HG03045 (cell line): ENCODE measurements around the gene SRSF12.
"Not testable (repeated sequence)": the region's sequence is repeated elsewhere in the genome, so short reads cannot be mapped to it uniquely, and the experiment has no call there.

ENCODE experiments used
- ATAC-seq: cut with Tn5 transposase; IDR thresholded peaks from one replicate; pipeline ENCODE4 v1.9.1; 2021; ENCODE audit warnings: mild to moderate bottlenecking, moderate library complexity; ENCODE audit not compliant: unreplicated experiment

Gene SRSF12

DNA sequence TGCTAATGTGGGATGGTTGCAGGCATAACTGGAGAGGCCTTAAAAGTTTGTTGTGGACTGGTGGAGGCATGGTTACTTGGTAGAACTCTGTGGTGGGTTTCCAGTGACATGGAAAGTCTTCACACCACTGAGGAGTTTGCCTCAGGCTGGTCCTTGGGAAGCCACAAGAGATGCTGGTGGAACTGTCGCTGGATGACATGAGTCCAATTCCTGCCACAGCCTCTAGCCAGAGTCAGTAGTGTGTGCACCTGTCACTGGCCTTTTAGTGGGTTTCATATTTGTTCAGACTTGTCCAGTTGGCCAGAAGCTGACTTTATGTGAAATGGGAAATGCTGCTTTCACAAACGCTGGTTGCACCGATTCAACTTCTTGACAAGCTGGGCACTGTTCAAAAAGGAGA, 13.7 kb upstream of the SRSF12 start:
- no peak for ATAC-seq

DNA sequence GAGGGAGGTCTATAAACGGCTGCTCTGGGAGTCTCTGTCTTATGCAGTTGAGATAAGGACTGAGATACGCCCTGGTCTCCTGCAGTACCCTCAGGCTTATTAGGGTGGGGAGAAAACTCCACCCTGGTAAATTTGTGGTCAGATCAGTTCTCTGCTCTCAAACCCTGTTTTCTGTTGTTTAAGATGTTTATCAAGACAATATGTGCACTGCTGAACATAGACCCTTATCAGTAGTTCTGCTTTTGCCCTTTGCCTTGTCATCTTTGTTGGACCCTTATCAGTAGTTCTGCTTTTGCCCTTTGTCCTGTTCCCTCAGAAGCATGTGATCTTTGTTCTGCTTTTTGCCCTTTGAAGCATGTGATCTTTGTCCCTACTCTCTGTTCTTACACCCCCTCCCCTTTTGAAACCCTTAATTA, 10.4 kb upstream of the SRSF12 start:
- not testable (repeated sequence) for ATAC-seq

DNA sequence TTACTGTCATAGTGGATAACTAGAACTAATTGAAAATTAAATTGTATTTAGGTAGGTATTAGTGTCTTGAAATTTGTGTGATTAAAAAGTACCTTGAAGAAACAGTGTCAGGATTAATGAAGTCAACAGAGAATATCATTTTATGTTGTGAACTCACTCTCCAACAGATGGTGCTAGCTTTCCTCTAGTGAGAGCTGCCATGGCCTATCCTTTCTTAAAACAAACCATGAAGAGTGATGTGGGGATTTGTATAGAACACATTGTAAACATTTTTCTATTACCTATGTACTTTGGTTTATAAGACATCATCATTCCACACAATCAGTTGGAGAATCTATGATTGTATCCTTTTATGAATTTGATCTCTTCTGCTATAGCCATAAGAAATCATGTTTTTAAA, 4.8 kb upstream of the SRSF12 start:
- ATAC-seq: no peak

DNA sequence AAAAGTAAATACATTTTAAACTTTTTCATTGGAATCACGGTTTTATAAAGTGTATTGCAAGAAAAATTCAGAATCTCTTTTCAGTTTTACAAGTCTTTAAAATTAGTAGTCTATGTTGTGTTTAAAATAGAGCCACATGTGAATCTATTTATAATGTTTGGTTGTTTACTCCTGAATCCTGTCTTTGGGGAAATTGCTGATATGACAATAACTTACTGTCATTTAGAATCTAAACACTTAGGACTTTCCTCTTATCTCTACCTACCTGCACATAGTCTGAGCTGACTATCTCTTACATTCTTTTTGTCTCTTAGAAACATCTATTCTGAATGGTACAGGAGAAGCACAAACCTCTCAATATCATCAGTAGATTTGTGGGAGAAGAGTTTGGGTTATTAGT, 4.1 kb upstream of the SRSF12 start:
- no peak for ATAC-seq

DNA sequence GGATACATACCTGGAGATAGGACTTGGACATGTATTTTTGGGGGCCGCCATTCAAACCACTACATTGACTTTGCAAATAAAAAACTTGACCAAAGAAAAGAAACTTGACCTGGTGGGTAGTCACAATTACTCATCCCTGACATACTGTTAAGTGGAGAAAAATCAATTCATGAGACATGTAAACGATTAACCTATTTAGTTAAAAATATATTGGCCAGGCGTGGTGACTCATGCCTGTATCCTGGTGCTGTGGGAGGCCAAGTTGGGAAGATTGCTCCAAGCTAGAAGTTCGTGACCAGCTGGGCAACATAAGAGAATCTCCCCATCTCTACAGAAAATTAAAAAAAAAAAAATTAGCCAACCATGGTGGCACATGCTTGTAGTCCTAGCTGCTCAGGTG, 2.5 kb upstream of the SRSF12 start:
- ATAC-seq: no peak

DNA sequence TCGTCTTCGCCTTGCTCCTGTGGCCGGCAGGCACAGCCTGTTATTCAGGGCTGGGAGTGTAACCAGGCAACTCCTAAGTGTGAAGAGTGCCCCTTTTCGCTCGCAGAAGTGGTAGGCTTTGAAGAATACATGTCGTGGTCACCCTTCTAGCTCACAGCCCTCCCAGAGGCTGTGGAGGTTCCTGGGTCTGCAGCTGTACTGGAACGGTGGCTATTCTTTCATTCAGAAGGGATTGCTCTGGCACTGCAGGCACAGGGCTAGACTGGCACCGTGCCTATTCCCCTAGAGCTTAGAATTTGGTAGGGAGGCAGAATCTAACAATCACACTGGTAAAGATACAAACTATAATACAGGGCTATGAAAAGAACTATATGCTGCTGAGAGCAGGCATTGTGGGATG, 1.1 kb upstream of the SRSF12 start:
- ATAC-seq: no peak

DNA sequence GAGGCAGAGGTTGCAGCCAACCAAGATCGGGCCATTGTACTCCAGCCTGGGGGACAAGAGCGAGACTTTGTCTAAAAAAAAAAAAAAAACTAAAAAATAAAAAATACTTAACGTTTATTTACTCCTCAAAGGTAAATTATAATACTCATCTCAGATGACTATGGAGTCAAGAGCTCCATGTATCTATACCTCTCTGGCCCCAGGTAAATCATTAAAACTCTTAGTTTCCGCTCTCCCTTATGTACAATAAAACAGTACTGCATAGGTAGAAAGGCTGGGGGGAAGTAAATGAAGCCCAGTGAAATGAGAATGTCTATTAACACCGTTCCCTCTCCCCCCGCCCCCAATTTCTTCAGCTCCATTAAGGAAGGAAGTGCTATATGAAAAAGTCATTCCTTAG, 1.2 kb downstream of the SRSF12 start:
- no peak for ATAC-seq

DNA sequence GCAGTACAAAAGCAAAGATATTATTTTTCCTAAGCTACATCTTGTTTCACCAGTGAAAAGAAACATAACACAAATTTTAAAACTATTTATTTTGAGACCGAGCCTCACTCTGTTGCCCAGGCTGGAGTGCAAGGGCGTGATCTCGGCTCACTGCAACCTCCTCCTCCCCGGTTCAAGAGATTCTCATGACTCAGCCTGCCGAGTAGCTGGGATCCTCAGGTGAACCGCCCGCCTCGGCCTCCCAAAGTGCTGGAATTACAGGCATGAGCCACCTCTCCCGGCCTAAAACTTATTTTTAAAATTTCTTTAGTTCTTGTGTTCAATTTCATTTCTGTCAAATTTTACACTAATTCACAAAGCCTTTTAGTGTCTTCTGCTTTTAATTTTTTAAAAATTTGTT, 5.9 kb downstream of the SRSF12 start:
- no peak for ATAC-seq

DNA sequence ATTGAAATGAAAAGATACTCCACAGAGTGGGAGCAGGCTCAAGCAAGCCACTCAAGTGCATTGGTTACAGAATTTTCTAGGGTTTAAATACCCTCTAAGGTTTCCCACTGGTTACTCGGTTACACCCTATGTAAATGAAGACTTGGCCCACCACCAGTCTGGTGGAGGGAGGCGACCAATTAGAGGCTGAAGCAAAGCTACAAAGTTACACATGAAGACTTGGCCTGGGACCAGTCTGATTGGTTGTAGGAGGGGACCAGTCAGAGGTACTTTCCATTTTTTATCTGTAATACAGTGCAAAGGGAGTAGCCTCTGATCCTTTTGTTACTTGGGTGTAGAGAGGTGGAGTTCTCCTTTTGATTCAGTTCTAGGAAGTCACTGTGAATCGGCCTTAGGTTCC, 7.6 kb downstream of the SRSF12 start:
- ATAC-seq: no peak

DNA sequence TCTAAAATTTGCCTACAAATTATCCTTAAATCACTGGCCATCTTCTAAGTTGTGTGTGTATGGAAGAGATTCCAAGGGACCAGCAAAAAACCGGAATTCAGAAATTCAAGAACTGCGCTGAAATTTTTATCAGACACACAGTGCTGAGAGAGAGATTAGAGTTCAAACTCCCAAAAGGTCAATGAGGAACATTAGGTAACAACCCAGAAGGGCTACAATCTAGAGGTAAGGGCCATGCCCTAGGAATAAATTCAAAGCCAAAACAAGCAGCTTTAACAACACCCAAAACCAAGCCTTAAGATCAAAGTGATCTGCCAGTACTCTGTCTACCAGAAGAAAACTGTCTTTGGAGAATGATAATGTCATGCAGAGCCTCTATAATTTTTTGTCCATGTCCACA, 17.8 kb downstream of the SRSF12 start:
- no peak for ATAC-seq

DNA sequence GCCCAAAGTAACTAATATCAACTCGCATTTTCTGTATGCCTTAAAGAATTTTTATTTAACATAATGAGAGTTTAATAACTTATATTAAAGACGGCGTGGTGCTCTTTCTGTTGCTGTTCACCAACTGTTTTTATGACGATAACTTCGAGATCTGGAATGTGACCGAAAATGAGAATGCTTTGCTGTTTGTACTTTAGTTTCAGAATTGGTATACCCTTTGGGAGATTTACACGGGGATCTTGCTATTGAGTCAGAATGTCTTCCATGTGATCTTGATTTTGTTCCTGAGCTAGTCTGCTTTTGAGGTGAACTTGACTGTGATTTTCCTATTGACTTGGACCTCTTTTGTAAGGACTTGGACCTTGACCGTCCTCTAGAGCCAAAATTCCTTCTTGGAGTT, 19.4 kb downstream of the SRSF12 start:
- ATAC-seq: no peak

DNA sequence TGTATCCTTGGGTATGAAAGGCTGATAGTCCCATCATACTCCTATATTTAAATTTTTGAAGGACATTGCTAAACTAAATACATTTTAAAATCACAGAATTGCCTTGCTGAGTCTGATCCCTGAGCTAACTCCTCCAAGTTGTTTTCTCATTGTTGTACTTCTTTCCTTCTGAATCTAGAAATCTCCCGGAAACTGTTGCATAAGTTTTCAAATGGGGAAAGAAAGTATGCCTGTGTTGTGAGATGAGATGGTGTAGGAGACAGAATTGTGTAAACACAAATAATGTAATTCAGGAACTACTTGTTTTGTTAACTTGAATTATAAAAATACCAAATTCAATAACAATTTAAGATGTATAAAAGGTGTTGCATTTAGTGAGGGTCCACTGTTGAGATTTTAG, 30.0 kb downstream of the SRSF12 start:
- no peak for ATAC-seq

DNA sequence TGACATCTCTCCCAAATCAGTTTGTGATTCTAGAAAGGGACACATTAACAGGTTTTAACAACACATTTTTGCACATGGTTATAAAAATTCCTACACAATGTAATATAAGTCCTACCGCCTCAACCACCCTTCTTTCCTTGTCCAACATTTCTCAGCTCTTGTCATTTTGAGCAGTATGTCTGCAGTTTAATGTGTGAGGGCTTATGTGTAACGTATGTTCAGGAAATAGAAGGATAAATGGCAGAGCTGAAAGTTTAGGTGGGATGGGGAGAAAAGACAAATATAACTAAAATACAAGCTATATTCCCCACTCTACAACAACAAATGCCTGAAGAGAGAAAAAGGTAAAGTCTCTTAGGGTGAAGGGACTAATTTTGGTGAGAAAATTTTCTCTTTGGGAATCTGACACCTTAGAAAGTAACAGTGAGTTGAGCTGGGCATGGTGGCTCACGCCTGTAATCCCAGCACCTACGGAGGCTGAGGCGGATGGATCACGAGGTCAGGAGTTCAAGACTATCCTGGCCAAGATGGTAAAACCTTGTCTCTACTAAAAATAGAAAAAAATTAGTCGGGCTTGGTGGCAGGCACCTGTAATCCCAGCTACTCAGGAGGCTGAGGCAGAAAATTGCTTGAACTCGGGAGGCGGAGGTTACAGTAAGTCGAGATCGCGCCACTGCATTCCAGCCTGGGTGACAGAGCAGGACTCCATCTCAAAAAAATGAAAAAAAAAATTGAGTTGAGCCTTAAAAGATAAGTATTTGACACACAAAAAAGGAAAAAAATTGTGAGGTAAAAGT, 32.3 kb downstream of the SRSF12 start:
- no peak for ATAC-seq

DNA sequence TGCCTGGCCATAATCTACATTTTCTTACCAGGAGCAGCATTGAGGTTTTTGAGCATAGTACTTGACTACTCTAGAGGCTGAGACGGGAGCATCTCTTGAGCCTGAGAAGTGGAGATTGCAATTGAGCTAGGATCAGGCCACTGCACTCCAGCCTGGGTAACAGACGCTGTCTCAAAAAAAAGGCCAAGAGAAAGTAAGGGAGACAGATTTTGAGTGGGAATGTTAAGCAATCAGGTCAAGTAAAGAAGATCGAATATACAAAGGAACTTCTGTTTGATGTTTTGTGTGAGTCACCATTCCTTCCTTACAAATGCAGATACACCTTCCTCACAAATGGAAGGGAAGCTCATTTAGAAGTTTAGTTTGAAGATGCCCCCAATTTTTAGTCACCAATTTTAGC, 32.9 kb downstream of the SRSF12 start:
- no peak for ATAC-seq

DNA sequence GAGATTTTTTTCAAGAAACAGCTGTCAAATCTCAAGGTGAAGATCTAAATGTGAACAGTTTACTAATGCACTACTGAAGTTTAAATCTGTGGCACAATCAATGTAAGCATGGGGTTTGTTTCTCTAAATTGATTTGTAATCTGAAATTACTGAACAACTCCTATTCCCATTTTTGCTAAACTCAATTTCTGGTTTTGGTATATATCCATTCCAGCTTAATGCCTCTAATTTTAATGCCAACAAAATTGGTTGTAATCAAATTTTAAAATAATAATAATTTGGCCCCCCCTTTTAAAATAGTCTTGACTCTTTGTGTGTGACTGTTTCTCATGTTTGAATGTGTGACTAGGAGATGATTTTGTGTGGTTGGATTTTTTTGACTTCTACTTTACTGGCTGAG, 33.3 kb downstream of the SRSF12 start:
- ATAC-seq: no peak

DNA sequence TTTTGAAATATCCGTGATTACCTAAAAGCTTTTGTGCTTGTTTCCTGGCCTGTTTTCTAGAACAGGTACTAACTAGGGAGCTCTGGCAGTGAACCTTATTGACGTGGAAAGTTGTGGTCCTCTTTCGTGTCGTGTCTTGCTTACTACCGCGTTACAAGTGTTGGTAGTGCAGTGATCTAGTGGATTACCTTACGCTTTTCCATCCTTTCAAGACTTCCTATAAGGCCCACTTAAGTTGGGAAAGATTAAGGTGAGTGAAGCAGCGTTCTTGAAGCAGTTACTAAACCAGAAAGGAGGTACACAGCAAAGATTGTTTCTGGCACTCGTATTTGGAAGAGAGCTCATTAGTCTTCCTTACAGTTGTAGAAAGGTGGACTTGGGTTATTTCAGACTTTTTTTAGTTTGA, 35.4 kb downstream of the SRSF12 start:
- ATAC-seq: no peak

DNA sequence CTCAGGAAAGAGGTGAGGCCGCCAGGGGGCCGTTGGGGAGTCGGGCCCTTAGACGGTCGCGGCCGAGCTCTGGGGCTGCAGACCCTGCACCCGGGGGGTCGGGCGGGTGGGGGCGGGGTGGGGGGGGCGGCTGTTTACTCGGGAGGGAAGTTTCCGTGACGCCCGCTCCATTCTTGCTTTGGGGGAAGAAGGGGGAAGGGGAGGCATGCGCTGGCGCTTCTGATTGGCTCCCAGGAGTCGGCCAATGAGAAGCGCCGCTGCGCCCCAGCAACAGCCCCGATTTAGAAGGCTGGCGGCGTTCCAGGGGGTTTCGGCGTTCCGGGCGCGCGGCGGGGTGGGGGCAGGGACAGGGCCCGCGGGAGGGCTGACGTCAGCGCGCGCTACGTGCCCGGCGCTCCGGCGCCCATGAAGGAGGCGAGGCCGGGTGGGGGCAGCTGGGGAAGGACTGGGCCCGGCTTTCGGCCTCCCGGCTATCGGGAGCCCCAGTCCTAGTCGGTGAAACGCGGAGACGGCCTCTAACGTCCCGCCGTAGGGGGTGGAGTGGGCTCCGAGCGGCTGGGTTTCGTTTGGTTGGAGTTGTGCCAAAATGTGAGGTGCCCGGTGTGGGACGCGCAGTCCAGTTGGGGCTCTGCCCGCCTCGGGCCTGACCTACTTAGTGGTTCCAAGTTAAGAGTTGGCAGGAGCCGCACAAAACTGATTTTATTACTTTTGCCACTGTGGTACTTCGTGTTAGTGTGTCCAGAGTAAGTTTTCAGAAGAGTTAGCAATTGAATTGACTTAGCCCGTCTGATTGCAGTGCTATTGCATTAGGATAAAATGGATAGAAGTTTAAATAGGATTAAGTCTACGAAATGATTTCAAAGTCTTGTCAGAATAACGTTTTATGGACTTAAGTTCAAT, 36.2 kb downstream of the SRSF12 start:
- ATAC-seq: peak; percentile 64

DNA sequence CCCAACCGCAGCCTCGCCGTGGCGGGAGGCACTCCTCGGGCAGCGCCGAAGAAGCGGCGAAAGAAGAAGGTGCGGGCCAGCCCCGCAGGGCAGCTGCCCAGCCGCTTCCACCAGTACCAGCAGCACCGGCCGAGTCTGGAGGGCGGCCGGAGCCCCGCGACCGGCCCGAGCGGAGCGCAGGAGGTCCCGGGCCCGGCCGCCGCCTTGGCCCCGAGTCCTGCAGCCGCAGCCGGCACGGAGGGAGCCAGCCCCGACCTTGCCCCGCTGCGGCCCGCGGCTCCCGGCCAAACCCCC, 36.8 kb downstream of the SRSF12 start:
- ATAC-seq: peak; percentile 18

DNA sequence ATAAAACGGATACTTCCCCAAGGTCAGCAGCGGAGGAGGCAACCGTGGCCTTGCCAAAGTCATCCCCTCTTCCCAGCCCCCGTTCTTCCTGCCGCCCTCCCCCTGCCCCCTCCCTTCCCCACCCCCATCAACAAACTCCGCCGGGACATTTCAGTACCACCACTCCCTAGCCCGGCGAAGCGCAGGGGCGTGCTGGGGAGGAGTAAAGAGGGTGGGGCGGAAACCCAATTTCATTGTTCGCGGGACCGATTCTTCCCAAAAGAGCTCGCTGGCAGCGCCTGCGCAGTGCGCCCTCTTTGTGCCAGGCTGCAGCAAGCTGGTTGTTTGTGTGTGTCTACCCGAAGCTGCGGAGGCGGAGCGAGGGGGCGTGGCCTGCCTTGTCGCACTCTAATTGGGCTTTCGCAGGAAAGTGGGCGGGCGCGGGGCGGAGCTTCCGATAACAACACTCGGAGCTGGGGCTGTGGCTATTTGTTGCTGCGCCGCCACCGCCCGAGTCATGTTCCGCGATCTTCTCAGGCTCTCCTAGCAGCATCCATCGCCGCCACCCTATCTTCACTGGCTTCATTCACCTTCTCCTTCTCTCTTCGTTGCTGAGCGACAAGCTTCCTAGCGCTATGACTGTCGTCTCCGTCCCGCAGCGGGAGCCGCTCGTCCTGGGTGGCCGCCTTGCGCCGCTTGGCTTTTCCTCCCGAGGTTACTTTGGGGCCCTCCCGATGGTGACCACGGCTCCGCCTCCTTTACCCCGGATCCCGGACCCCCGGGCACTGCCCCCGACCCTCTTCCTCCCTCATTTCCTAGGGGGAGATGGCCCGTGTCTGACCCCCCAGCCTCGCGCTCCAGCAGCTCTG, 37.4 kb downstream of the SRSF12 start, which contains the start of gene PNRC1:
PNRC1 (plus strand) TSS at position 471 of the 848 bp plus-strand sequence; CDS start at position 615, 144 bp downstream.
- peak; percentile 71 for ATAC-seq

DNA sequence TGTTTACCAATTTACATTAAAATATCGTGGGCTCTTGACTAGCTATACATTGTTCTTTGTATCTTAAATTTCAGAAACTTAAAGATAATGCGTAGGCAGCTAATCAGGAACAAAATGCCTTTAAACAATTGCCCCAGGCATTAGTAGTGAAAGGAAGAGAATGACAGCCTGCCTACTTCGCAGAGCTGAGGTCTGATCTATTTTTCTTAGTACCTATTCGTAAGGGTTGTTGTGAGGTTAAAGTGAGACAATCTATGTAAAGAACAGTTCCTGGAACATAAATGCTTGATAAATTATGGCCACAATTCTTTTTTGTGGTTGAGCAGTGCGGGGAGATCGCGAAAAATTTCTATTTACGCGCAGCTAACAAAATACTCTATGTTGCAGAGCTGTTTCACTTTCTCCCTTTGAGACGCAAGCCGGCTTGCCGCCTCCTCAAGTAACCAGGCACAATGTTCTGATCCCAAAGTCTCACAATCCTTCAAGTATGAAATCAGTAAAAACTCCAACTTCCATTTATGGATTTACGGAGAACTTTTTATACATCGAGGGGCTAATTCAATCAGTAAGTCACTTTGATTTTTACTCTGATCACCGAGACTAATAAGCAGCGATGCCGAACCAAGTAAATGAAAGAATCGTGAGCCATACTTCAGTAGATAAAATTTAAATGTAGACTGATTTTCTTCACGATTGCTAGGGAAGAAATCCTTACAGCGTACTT, 38.2 kb downstream of the SRSF12 start:
- no peak for ATAC-seq

DNA sequence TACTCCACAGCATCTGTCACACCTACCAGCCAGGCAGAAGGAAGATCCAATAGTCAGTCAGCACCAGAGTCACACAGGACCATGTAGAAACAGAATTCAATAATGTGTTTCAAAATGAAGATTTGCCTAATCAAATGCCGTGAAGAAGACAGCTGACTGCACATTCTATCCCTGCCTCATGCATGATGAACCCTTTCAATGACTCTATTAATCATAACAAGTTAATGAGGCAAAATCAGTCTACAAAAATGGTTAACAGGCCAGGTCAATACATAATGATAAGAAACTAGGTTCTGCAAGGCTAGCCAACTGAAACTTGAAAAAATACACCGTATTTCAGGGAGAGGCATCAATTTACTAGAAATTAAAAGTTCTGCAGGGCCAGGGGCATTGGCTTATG, 44.0 kb downstream of the SRSF12 start:
- ATAC-seq: no peak
